ENCODE data around the gene GRIP1. TPM values are rescaled to one million over a fixed set of nuclear protein-coding genes. Genes with fewer than 3 reads are reported as not detected.
A peak's percentile ranks its signal among the peaks of the same experiment; 100 is the strongest.
"Not testable (repeated sequence)": the region's sequence is repeated elsewhere in the genome, so short reads cannot be mapped to it uniquely, and the experiment has no call there.

The GRIP1 gene
- total RNA-seq, 2 donors from 2014 or later, result 0.19 to 0.86 TPM

DNA sequence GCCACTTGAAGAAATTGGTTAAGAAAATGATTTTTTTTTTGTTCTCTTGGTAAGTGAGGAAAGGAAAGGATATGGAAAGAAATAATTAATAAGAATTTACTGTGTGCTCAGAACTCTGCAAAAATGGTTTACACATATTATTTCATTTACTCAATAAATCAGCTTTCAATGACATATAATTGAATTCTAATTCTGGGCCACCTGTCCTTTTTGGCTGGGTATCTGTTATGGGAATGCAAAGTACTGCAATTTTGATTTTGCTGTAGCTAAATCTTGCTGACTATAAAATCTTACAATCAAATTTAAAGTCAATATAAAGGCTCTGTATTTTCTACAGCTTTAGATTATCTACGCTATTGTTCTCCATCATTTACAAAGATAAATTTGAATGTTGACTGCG, 147.1 kb downstream of the GRIP1 start:
- ATAC-seq (replicated peaks), result no peak
- H3K36me3 Mint-ChIP-seq (ENCODE audit: low read depth), result no peaks in the 10 kb centered on the region
- H3K27me3 Mint-ChIP-seq, result no peaks in the 10 kb centered on the region
- H3K9me3 Mint-ChIP-seq, result peaks cover 5% of the 10 kb centered on the region
- H3K27ac Mint-ChIP-seq, result no peak overlapping the region
- no peak overlapping the region for H3K4me3 Mint-ChIP-seq
- H3K4me1 Mint-ChIP-seq, result no peaks in the 10 kb centered on the region

DNA sequence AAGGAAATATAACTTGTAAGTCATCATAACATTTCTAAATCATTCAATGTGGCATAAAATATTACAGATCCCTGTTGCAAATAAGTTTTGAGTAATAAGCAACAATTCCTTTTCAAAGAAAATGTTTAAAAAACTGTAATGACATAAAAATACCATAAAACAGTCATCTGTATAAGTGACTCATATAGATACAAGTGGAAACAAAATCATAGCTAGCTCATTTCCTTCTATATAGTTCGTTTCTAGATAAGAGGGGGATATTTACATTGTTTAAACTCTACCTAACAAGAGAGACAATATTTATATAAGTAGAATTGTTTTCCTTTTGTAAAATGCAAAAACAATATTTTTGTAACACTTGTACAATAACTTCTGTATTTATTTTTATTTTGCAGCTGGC, 148.9 kb downstream of the GRIP1 start:
- no peak overlapping the region for H3K4me3 Mint-ChIP-seq
- H3K4me1 Mint-ChIP-seq, result no peaks in the 10 kb centered on the region
- no peaks in the 10 kb centered on the region for H3K27me3 Mint-ChIP-seq
- peaks cover 5% of the 10 kb centered on the region for H3K9me3 Mint-ChIP-seq
- no peak overlapping the region for H3K27ac Mint-ChIP-seq
- no peak for ATAC-seq (replicated peaks)
- no peaks in the 10 kb centered on the region for H3K36me3 Mint-ChIP-seq (ENCODE audit: low read depth)

DNA sequence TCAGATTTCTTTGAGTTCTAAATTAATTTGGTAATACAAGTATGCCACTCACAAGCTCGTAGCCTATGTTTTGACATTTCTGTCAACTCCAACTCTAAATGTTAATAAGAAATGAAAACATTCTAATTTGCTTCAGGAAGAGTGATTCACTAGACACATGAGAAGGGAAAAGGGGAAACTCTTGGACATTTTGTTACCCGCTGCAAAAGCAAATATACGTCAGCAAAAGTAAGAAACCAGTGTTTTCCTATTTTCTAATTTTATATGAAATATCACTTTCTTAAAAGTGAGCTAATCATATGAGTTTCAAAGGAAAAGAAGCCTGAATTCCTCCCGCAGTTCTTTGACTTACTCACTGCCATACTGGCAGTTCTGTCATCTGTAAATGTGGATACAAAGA, 162.3 kb downstream of the GRIP1 start:
- Mint-ChIP-seq H3K27ac (no peak overlapping the region), H3K4me1 (no peaks in the 10 kb centered on the region), H3K9me3 (no peaks in the 10 kb centered on the region), H3K27me3 (peaks cover 4% of the 10 kb centered on the region), H3K36me3 (ENCODE audit: low read depth) (no peaks in the 10 kb centered on the region), H3K4me3 (no peak overlapping the region)
- no peak for ATAC-seq (replicated peaks)

DNA sequence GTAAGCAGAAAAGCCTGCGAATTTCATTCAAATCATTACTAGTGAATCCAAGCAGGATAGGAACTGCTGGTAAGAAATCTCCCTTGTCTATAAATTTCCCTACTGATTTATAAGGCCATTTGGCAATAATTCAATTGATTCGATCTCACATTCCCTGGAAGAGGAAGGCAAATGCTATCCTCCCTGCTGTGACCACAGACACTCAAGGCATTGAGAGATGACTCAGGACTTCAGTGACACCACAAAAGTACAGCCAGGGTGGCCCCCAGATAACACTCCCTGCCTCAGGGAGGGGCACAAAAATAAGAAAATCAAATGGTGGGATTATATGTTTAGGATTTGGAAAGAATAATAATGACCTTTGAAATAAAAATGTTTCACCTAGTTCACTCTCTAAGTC, 162.7 kb downstream of the GRIP1 start:
- Mint-ChIP-seq H3K4me3 (no peak overlapping the region), H3K27ac (no peak overlapping the region)
- ATAC-seq (replicated peaks), result no peak

DNA sequence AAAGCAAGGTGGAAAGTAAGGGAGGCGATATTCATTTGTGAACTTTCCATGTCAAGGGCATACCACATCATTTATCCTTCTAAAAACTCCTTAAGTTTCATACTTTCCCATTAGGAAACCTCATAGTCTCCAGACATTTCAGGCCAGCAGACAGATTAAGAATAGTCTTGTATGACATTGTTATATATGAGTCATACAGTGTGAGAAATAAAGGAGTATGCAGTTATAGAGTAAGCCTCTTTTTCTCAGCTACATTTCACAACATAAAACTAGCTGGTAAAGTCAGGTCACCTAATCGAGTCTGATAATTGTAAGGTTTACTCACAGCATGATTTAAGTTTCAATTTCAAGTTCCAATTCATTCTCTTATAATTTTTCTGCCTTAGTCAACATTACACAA, 164.3 kb downstream of the GRIP1 start:
- H3K27ac Mint-ChIP-seq, result no peak overlapping the region
- H3K9me3 Mint-ChIP-seq, result peaks cover 4% of the 10 kb centered on the region
- peaks cover 4% of the 10 kb centered on the region for H3K27me3 Mint-ChIP-seq
- ATAC-seq (replicated peaks), result no peak
- H3K36me3 Mint-ChIP-seq (ENCODE audit: low read depth), result no peaks in the 10 kb centered on the region
- H3K4me3 Mint-ChIP-seq, result no peak overlapping the region
- no peaks in the 10 kb centered on the region for H3K4me1 Mint-ChIP-seq

More for the DNA sequence above, 162.7 kb downstream of the GRIP1 start:
- H3K36me3 Mint-ChIP-seq (ENCODE audit: low read depth), result no peaks in the 10 kb centered on the region
- peaks cover 4% of the 10 kb centered on the region for H3K9me3 Mint-ChIP-seq
- no peaks in the 10 kb centered on the region for H3K4me1 Mint-ChIP-seq
- H3K27me3 Mint-ChIP-seq, result peaks cover 4% of the 10 kb centered on the region

DNA sequence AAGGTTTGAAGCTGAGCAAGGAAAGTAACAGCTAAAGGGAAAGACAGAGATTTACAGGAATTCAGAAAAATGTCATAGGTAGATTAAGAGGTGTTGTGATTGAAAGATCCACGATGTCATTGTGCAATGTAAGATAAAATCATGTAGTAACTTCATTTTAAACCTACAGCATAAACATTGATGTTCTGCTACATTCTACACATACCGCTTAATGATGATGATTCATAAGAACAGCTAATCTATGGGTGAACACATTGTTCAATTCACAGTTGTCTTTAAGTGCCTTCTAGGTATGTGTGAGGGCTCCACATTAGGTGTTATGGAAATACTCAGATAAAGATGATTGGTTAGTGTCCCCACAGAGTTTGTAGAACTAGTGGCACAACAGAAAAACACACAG, 170.9 kb downstream of the GRIP1 start:
- no peak for ATAC-seq (replicated peaks)
- Mint-ChIP-seq H3K36me3 (ENCODE audit: low read depth) (no peaks in the 10 kb centered on the region), H3K27ac (no peak overlapping the region), H3K4me1 (no peaks in the 10 kb centered on the region), H3K9me3 (peaks cover 4% of the 10 kb centered on the region), H3K4me3 (no peak overlapping the region), H3K27me3 (no peaks in the 10 kb centered on the region)

DNA sequence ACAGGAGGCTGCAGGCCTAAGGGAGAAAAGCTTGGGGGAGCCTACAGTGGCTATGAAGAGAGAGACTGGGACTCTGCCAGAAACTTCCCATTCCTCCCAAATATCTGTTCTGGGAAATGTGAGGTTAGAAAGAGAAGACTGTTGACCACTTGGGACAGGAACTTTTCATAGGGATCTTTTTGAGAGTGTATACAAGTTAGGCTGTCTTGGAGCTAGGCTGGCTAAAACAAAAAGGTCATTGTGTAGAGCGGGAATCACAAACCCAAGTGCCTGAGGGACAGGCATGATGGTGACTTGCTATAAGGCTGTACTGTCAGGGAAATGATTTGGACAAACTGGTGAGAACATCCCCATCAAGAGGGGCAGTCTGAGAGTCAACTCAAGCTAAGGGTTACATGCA, 175.1 kb downstream of the GRIP1 start:
- Mint-ChIP-seq H3K36me3 (ENCODE audit: low read depth) (no peaks in the 10 kb centered on the region), H3K27me3 (no peaks in the 10 kb centered on the region), H3K4me3 (no peak overlapping the region), H3K27ac (no peak overlapping the region), H3K4me1 (no peaks in the 10 kb centered on the region), H3K9me3 (no peaks in the 10 kb centered on the region)
- no peak for ATAC-seq (replicated peaks)

DNA sequence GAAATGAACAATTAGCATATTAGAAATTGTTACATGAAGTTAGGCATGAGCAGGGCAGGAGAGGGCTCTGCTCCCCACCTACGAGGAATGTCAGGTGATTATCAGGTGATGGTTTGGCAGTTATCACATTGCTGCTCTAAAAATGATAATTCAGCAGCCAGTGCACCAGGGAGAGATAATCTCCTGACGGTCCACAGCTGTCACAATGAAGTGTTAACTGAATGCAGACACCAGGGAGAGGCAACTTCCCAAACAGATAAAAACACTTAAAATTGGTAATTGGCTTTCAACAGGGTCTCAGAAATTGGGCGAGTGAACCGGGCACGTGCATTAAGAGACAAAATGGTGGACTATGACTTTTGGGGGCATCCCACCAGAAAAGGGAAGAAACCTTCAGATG, 176.0 kb downstream of the GRIP1 start:
- no peaks in the 10 kb centered on the region for H3K36me3 Mint-ChIP-seq (ENCODE audit: low read depth)

DNA sequence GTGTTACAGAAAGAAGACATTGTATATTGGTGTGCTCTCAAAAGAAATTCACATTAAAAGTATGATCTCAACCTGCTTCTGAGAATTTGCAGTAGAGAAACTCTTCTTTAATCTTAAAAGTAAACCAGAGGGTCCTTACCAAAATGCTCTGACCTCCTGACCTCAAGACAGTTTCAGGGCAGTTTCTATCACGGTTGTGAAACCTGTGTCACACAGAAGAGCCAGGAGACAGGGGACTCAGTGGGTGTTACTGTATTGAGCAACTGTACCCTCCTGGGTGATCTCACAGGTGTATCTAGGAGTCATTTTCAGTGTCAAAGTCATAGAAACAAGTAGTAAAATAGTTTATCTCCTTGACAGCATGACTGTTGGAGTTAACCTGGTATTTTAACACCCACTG, 178.0 kb downstream of the GRIP1 start:
- Mint-ChIP-seq H3K4me1 (no peaks in the 10 kb centered on the region), H3K27ac (no peak overlapping the region), H3K4me3 (no peak overlapping the region), H3K9me3 (no peaks in the 10 kb centered on the region), H3K27me3 (peaks cover 12% of the 10 kb centered on the region), H3K36me3 (ENCODE audit: low read depth) (no peaks in the 10 kb centered on the region)
- ATAC-seq (replicated peaks), result peak; percentile 69

More for the DNA sequence above, 176.0 kb downstream of the GRIP1 start:
- Mint-ChIP-seq H3K27ac (no peak overlapping the region), H3K4me1 (no peaks in the 10 kb centered on the region), H3K27me3 (peaks cover 3% of the 10 kb centered on the region), H3K9me3 (no peaks in the 10 kb centered on the region), H3K4me3 (no peak overlapping the region)
- ATAC-seq (replicated peaks), result no peak

DNA sequence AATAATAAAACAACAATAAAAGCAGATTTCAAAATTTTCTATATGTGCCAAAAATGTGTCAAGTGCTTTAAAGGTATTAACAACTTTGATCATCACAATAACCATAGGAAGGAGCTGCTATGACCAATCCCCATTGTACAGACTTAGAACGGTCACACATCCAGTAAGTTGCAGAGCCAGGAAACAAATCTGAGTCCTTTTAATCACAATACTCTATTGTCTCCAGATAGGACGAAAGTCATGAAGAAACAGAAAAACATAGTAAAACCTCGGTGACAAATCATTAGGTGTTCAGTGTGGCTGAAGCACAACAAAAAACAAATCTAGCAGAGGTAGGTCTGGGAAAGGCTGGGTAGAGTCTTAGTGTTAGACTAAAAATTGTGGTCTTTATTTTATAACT, 178.8 kb downstream of the GRIP1 start:
- H3K4me1 Mint-ChIP-seq, result no peaks in the 10 kb centered on the region
- H3K4me3 Mint-ChIP-seq, result no peak overlapping the region
- H3K27ac Mint-ChIP-seq, result no peak overlapping the region
- no peaks in the 10 kb centered on the region for H3K9me3 Mint-ChIP-seq
- peak; percentile 28 for ATAC-seq (replicated peaks)
- peaks cover 12% of the 10 kb centered on the region for H3K27me3 Mint-ChIP-seq
- H3K36me3 Mint-ChIP-seq (ENCODE audit: low read depth), result no peaks in the 10 kb centered on the region

DNA sequence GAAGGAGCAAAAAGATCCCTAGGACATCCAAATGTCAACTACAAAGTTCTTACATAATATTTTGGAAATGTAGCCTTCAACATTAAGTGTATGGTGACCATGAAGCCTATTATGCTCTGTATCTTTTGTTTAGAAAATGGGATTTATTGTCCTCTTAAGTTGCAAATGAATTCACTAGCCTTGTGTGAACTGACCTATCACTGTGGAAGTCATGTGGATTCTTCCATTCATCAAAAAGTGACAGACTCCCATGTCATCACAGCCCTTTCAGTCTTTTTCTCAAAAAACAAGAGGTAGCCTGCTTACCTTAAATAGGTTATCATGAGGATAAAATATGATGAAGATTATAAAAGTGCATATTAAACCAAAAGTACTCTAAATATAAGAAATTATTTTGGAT, 179.9 kb downstream of the GRIP1 start:
- Mint-ChIP-seq H3K27ac (no peak overlapping the region), H3K4me1 (no peaks in the 10 kb centered on the region), H3K27me3 (peaks cover 12% of the 10 kb centered on the region), H3K4me3 (no peak overlapping the region), H3K9me3 (no peaks in the 10 kb centered on the region), H3K36me3 (ENCODE audit: low read depth) (no peaks in the 10 kb centered on the region)
- no peak for ATAC-seq (replicated peaks)

DNA sequence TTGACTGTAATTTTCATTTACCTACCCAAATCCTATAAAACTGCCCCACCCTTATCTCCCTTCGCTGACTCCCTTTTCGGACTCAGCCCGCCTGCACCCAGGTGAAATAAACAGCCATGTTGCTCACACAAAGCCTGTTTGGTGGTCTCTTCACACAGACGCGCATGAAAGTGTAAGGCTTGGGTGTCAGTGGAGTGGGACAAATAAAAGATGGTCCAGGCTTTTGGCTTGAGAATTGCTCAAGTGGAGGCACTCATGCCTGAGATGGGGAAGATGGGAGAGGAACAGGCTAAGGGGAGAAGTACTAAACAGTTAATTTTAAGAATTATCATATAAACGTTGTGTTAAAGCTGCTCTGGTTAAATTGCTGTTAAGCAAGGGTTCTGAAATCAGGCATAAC, 180.8 kb downstream of the GRIP1 start:
- not testable (repeated sequence) for H3K9me3 Mint-ChIP-seq; ATAC-seq (replicated peaks); H3K4me3 Mint-ChIP-seq; H3K36me3 Mint-ChIP-seq (ENCODE audit: low read depth); H3K27ac Mint-ChIP-seq; H3K4me1 Mint-ChIP-seq
- H3K27me3 Mint-ChIP-seq, result peaks cover 12% of the 10 kb centered on the region

DNA sequence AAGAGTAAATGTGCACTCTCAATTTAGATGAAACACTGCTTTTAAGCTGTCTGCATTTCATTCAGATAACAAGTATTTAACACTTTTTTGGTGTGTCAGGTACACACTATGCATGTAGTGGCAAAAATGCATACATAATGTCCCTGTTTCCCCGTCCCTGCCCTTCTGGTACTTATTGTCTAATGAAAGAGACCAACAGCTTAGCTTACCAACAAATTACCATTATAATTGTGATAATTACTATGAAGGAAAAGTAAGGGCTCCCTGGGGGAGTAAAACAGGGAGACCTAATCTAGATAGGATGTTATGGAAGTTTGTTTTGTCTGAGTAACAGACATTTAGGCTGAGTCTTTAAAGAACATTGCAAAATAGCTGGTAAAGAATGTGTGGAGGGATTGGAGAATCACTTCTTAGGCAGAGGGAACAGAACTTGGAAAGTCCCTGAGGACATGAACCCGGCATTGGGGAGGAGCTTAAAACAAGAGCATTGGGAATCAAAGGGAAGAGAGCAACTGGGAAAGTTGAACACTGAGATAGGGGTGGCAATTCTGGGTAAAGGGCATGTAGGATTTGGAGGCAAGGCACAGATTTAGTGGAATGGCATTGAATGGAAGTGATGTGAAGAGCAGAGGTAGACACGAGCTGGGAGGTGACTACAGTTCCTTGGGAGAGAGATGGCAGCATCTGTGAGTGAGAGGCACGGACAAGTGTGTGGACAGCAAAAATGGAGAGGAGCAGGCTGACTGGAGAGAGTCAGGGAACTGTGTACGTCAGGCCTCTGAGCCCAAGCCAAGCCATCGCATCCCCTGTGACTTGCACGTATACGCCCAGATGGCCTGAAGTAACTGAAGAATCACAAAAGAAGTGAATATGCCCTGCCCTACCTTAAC, 181.6 kb downstream of the GRIP1 start:
- ATAC-seq (replicated peaks), result no peak
- Mint-ChIP-seq H3K36me3 (ENCODE audit: low read depth) (no peaks in the 10 kb centered on the region), H3K4me3 (no peak overlapping the region), H3K27ac (no peak overlapping the region), H3K4me1 (no peaks in the 10 kb centered on the region), H3K27me3 (peaks cover 12% of the 10 kb centered on the region), H3K9me3 (no peaks in the 10 kb centered on the region)

DNA sequence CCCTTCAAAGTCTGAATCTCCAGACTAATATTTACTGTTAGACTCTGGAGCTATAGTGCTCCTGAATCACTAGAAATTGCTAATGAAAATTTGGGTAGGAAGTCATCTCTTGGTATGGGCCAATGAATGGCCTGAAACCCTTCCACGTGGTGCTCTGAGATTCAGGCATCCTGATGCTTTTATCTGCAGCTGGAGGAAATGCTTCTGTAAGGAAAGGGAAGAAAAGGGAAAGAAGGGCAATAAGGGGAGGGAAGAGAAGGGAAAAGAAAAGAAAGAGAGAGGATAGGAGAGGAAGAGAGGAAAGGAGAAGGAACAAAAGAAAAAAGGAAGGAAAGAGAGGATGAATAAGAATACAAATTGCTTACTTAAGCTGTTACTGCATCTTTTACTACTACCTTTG, 182.3 kb downstream of the GRIP1 start:
- Mint-ChIP-seq H3K27me3 (peaks cover 12% of the 10 kb centered on the region), H3K36me3 (ENCODE audit: low read depth) (no peaks in the 10 kb centered on the region), H3K4me3 (no peak overlapping the region)

DNA sequence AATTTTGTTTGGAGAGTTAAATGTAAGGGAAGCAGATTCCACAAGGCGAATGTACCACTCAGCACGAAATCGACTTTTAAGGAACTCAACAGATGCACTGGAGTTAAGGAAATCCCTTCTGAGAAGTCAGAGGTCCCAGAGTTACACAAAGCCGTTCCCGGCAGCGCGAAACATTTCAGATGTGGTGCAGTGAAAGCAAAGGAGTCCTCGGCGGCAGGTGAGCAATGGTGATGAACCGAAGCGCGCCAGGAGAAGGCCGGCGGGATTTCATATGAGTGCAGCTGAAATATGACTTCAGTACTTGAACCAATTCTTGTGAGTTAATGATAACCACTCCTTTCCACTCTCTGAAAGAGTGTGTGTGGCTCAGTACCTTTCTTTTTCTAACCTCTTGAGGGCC, 183.2 kb downstream of the GRIP1 start:
- H3K36me3 Mint-ChIP-seq (ENCODE audit: low read depth), result no peaks in the 10 kb centered on the region
- H3K4me1 Mint-ChIP-seq, result no peaks in the 10 kb centered on the region
- ATAC-seq (replicated peaks), result no peak
- no peak overlapping the region for H3K4me3 Mint-ChIP-seq
- peaks cover 12% of the 10 kb centered on the region for H3K27me3 Mint-ChIP-seq
- H3K9me3 Mint-ChIP-seq, result no peaks in the 10 kb centered on the region
- H3K27ac Mint-ChIP-seq, result no peak overlapping the region

More for the DNA sequence above, 182.3 kb downstream of the GRIP1 start:
- no peak overlapping the region for H3K27ac Mint-ChIP-seq
- no peak for ATAC-seq (replicated peaks)
- H3K4me1 Mint-ChIP-seq, result no peaks in the 10 kb centered on the region
- H3K9me3 Mint-ChIP-seq, result no peaks in the 10 kb centered on the region
